A549 (cell line): ENCODE results near the gene CDK5RAP2.

Experiments
- CEBPB ChIP-seq, 2 experiments: fragments of >200 bp in 1 of 2; sonication (Bioruptor Twin) in 1 of 2; formaldehyde crosslinking in 1 of 2; IDR thresholded peaks; 2 replicates each; pipeline ENCODE4 v1.6.1; 2012 to 2016
- HOXA7 ChIP-seq: fragments of 250-450 bp; sonication (Bioruptor Pico); IDR thresholded peaks from 2 replicates; pipeline ENCODE4 v1.5.0; 2020; ENCODE audit warnings: mild to moderate bottlenecking, moderate library complexity
- JUN ChIP-seq, 2 experiments: fragments of >200 bp; sonication (Bioruptor Twin); formaldehyde crosslinking; IDR thresholded peaks; 2 replicates in 1 of 2; 3 replicates in 1 of 2; pipeline ENCODE4 v1.6.1; 2016 to 2017
- POLR2AphosphoS2 ChIP-seq: conservative IDR thresholded peaks from 2 replicates; pipeline ENCODE4 v1.6.1; 2012; ENCODE audit warnings: low read length, improper control_type of control experiment, inconsistent platforms

GRCh38 chr9:120532475-120532874 lies 47.5 kb downstream of the CDK5RAP2 start:
- TF ChIP-seq CEBPB (IDR thresholded peaks at IDR 0.05) = 0 out of 4 replicates have a peak, but pooled peaks of 1 of the 2 experiments have one; percentile 12
- TF ChIP-seq JUN (IDR thresholded peaks at IDR 0.05) = no peak
- TF ChIP-seq POLR2AphosphoS2 = no peak
- no peak for TF ChIP-seq HOXA7 (CRISPR knock-in tag)
